H9 (cell line): Measurements from ENCODE around the gene GGT6. TPM values are rescaled to one million over a fixed set of nuclear protein-coding genes. Genes with fewer than 3 reads are reported as not detected.

Source experiments
- DNase-seq: peaks from one replicate; pipeline ENCODE4 v3.0.0-alpha.2; 2017
- H2AFZ ChIP-seq: one replicate; pipeline ENCODE4 v1.6.1; 2013; ENCODE audit warnings: mild to moderate bottlenecking, low read length, control low read depth, moderate library complexity
- H2AK5ac ChIP-seq: 2 replicates; pipeline ENCODE4 v1.6.1; 2013; ENCODE audit warnings: low read length, control low read depth, mixed read lengths; ENCODE audit not compliant: insufficient read length
- H2BK120ac ChIP-seq: one replicate; pipeline ENCODE4 v1.6.1; 2013; ENCODE audit warnings: low read depth, mild to moderate bottlenecking, low read length, control low read depth, inconsistent platforms; ENCODE audit not compliant: poor library complexity, severe bottlenecking
- H2BK12ac ChIP-seq: 2 replicates; pipeline ENCODE4 v1.6.1; 2013; ENCODE audit warnings: low read length, control low read depth, mixed read lengths, low read depth; ENCODE audit not compliant: insufficient read length
- H2BK15ac ChIP-seq: 2 replicates; pipeline ENCODE4 v1.6.1; 2013; ENCODE audit warnings: low read depth, low read length, control low read depth
- H2BK20ac ChIP-seq: one replicate; pipeline ENCODE4 v1.6.1; 2013; ENCODE audit warnings: low read depth, mild to moderate bottlenecking, low read length, control low read depth, inconsistent platforms; ENCODE audit not compliant: poor library complexity, severe bottlenecking
- H2BK5ac ChIP-seq: 2 replicates; pipeline ENCODE4 v1.6.1; 2013; ENCODE audit warnings: low read length, control low read depth, mixed read lengths; ENCODE audit not compliant: insufficient read length
- H3K14ac ChIP-seq: 2 replicates; pipeline ENCODE4 v1.6.1; 2013; ENCODE audit warnings: low read length, control low read depth; ENCODE audit not compliant: insufficient read depth
- H3K18ac ChIP-seq: 2 replicates; pipeline ENCODE4 v1.6.1; 2013; ENCODE audit warnings: low read depth, mild to moderate bottlenecking, mixed read lengths, low read length, control low read depth; ENCODE audit not compliant: insufficient read length
- H3K23ac ChIP-seq: 2 replicates; pipeline ENCODE4 v1.6.1; 2013; ENCODE audit warnings: low read length, control low read depth, mixed read lengths, low read depth; ENCODE audit not compliant: insufficient read length
- H3K23me2 ChIP-seq: 2 replicates; pipeline ENCODE4 v1.6.1; 2013; ENCODE audit warnings: low read depth, mild to moderate bottlenecking, mixed read lengths, low read length, control low read depth; ENCODE audit not compliant: insufficient read length, poor library complexity, severe bottlenecking
- H3K27ac ChIP-seq: 2 replicates; pipeline ENCODE4 v1.5.1; 2013; ENCODE audit warnings: low read length, control low read depth, mixed read lengths, low read depth; ENCODE audit not compliant: insufficient read length
- H3K27me3 ChIP-seq: 2 replicates; pipeline ENCODE4 v1.6.1; 2013; ENCODE audit warnings: low read length, control low read depth, inconsistent platforms; ENCODE audit not compliant: insufficient read depth
- H3K4ac ChIP-seq: 2 replicates; pipeline ENCODE4 v1.6.1; 2013; ENCODE audit warnings: low read depth, mild to moderate bottlenecking, control low read depth, inconsistent platforms, low read length, moderate library complexity
- H3K4me1 ChIP-seq: 2 replicates; pipeline ENCODE4 v1.6.1; 2013; ENCODE audit warnings: low read length, control low read depth, inconsistent platforms; ENCODE audit not compliant: insufficient read depth
- H3K4me2 ChIP-seq: 2 replicates; pipeline ENCODE4 v1.6.1; 2013; ENCODE audit warnings: low read length, control low read depth, mixed read lengths; ENCODE audit not compliant: insufficient read length, insufficient read depth
- H3K56ac ChIP-seq: 2 replicates; pipeline ENCODE4 v1.6.1; 2013; ENCODE audit warnings: low read depth, mild to moderate bottlenecking, mixed read lengths, low read length, control low read depth; ENCODE audit not compliant: insufficient read length
- H3K79me1 ChIP-seq: 2 replicates; pipeline ENCODE4 v1.6.1; 2013; ENCODE audit warnings: low read depth, mild to moderate bottlenecking, moderate library complexity, low read length, control low read depth, inconsistent platforms; ENCODE audit not compliant: insufficient read depth, poor library complexity, severe bottlenecking
- H3K79me2 ChIP-seq: 2 replicates; pipeline ENCODE4 v1.6.1; 2013; ENCODE audit warnings: low read length, control low read depth, inconsistent platforms; ENCODE audit not compliant: insufficient read depth
- H3K9ac ChIP-seq: 2 replicates; pipeline ENCODE4 v1.6.1; 2013; ENCODE audit warnings: low read length, control low read depth, mixed read lengths; ENCODE audit not compliant: insufficient read length; ENCODE audit errors: extremely low read depth
- H3K9me3 ChIP-seq: one replicate; pipeline ENCODE4 v1.6.1; 2013; ENCODE audit warnings: low read depth, low read length, inconsistent platforms; ENCODE audit not compliant: control insufficient read depth
- H3T11ph ChIP-seq: one replicate; pipeline ENCODE4 v1.6.1; 2013; ENCODE audit warnings: mild to moderate bottlenecking, low read length, control low read depth, inconsistent platforms
- H4K20me1 ChIP-seq: one replicate; pipeline ENCODE4 v1.6.1; 2013; ENCODE audit not compliant: control insufficient read depth, insufficient read length, insufficient read depth
- H4K5ac ChIP-seq: 2 replicates; pipeline ENCODE4 v1.6.1; 2013; ENCODE audit warnings: low read depth, mild to moderate bottlenecking, mixed read lengths, low read length, control low read depth; ENCODE audit not compliant: insufficient read length
- H4K8ac ChIP-seq: replicated peaks from 2 replicates; pipeline ENCODE4 v1.6.1; 2013; ENCODE audit warnings: low read length, control low read depth, mixed read lengths, low read depth; ENCODE audit not compliant: insufficient read length
- H4K91ac ChIP-seq: 2 replicates; pipeline ENCODE4 v1.6.1; 2013; ENCODE audit warnings: low read depth, mild to moderate bottlenecking, moderate library complexity, mixed read lengths, low read length, control low read depth; ENCODE audit not compliant: insufficient read length
- H3K27ac Mint-ChIP-seq, 3 experiments: 2 replicates in 2 of 3; 3 replicates in 1 of 3; pipeline ENCODE4 v1.8.0; 2020 to 2021; ENCODE audit warnings: mixed read lengths in 3 of 3, mild to moderate bottlenecking in 1 of 3, moderate library complexity in 1 of 3
- H3K27me3 Mint-ChIP-seq: 2 replicates; pipeline ENCODE4 v1.8.0; 2021; ENCODE audit warnings: low read depth, mild to moderate bottlenecking, moderate library complexity, mixed read lengths
- H3K36me3 Mint-ChIP-seq, 3 experiments: 2 replicates in 2 of 3; 3 replicates in 1 of 3; pipeline ENCODE4 v1.8.0; 2020 to 2021; ENCODE audit warnings: low read depth in 3 of 3, mixed read lengths in 3 of 3; ENCODE audit not compliant: insufficient read depth in 1 of 3
- H3K4me1 Mint-ChIP-seq, 2 experiments: 2 replicates each; pipeline ENCODE4 v1.8.0; 2020; ENCODE audit warnings: mixed read lengths in 2 of 2
- H3K4me3 Mint-ChIP-seq, 2 experiments: 2 replicates in 1 of 2; 3 replicates in 1 of 2; pipeline ENCODE4 v1.8.0; 2020 to 2021; ENCODE audit warnings: mild to moderate bottlenecking in 2 of 2, mixed read lengths in 2 of 2, moderate library complexity in 1 of 2
- H3K9me3 Mint-ChIP-seq, 2 experiments: 2 replicates in 1 of 2; 3 replicates in 1 of 2; pipeline ENCODE4 v1.8.0; 2020; ENCODE audit warnings: mild to moderate bottlenecking in 2 of 2, mixed read lengths in 2 of 2, moderate library complexity in 1 of 2
- CTCF ChIP-seq: fragments of 200-600 bp; sonication (generic); conservative IDR thresholded peaks from 3 replicates; pipeline ENCODE4 v1.8.0; 2021; ENCODE audit warnings: antibody characterized with exemption, mild to moderate bottlenecking
- WGBS: extraction: QIAGEN DNeasy Blood & Tissue Kit; methylation state at CpG from one replicate; pipeline ENCODE4 v1.1.7; 2013; ENCODE audit warnings: missing lambda C conversion rate, low lambda C conversion rate, mixed read lengths; ENCODE audit not compliant: insufficient read length; ENCODE audit errors: extremely low coverage; 5-methylcytosine and 5-hydroxymethylcytosine counted together
- total RNA-seq: library from RNA; stranded (reverse); gene quantifications from 2 replicates; pipeline ENCODE4 v1.2.1, GENCODE V29; 2021

GGT6 gene
- total RNA-seq, 1 experiment from 2014 or later: 0.17 TPM

DNA sequence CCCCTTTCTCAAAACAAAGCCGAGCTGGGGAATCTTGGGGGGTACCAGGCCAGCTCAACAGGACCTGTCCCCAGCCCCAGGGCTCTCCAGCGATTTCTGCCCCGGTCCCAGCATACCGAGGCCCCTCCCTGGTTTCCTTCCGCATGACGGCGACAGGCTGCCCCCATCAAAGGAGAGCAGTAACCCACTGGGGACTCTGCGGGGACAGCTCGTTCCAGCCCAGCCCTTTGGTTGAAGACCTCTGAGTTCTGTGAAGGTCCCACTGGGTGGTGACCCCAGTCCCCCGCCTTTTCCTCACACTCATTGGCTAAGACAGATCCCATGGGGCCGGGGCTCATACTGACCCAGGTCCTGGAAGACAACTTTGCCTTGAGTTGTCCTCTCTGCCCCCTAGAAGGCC, 28.0 kb upstream of the GGT6 start:
- no peak overlapping the region for H3K9ac ChIP-seq
- H4K8ac ChIP-seq: no peak overlapping the region
- no CpG with 5 or more reads among the region's 11 CpGs for WGBS
- no peaks in the 10 kb centered on the region; a peak in 1 of 7 replicates for H3K36me3 Mint-ChIP-seq
- H3K4me1 Mint-ChIP-seq: peaks cover 7 to 22% of the 10 kb centered on the region in 2 experiments
- peaks cover 2% of the 10 kb centered on the region for H4K20me1 ChIP-seq
- TF ChIP-seq CTCF: no peak
- H3K23me2 ChIP-seq: peaks cover 8% of the 10 kb centered on the region
- H4K5ac ChIP-seq: no peak overlapping the region
- H3K79me2 ChIP-seq: no peaks in the 10 kb centered on the region
- no peak overlapping the region for H3K23ac ChIP-seq
- no peak overlapping the region; a peak in 1 of 7 replicates for H3K27ac Mint-ChIP-seq
- no peaks in the 10 kb centered on the region for H3K9me3 Mint-ChIP-seq
- no peak overlapping the region for H3K18ac ChIP-seq
- H3T11ph ChIP-seq: no peak overlapping the region
- H3K4me1 ChIP-seq: no peaks in the 10 kb centered on the region
- H3K27me3 Mint-ChIP-seq: peaks cover 52% of the 10 kb centered on the region
- H3K4ac ChIP-seq: no peak overlapping the region
- H2BK20ac ChIP-seq: no peak overlapping the region
- H2AFZ ChIP-seq: no peak overlapping the region
- H3K14ac ChIP-seq: no peak overlapping the region
- H2BK5ac ChIP-seq: no peak overlapping the region
- H2AK5ac ChIP-seq: no peak overlapping the region
- H3K4me2 ChIP-seq: no peak overlapping the region
- no peak overlapping the region for H2BK15ac ChIP-seq
- H2BK12ac ChIP-seq: no peak overlapping the region
- H3K79me1 ChIP-seq: no peaks in the 10 kb centered on the region
- H3K56ac ChIP-seq: no peak overlapping the region
- H4K91ac ChIP-seq: no peak overlapping the region
- H3K9me3 ChIP-seq: no peaks in the 10 kb centered on the region
- H3K27ac ChIP-seq: no peak overlapping the region
- no peak overlapping the region for H3K4me3 Mint-ChIP-seq
- no peak for DNase-seq
- H2BK120ac ChIP-seq: no peak overlapping the region
- peaks cover 13% of the 10 kb centered on the region; the same call in 1 of the 2 replicates for H3K27me3 ChIP-seq
